Measurements from ENCODE around the gene AGBL5.
A peak's percentile ranks its signal among the peaks of the same experiment; 100 is the strongest.

The AGBL5 gene

DNA sequence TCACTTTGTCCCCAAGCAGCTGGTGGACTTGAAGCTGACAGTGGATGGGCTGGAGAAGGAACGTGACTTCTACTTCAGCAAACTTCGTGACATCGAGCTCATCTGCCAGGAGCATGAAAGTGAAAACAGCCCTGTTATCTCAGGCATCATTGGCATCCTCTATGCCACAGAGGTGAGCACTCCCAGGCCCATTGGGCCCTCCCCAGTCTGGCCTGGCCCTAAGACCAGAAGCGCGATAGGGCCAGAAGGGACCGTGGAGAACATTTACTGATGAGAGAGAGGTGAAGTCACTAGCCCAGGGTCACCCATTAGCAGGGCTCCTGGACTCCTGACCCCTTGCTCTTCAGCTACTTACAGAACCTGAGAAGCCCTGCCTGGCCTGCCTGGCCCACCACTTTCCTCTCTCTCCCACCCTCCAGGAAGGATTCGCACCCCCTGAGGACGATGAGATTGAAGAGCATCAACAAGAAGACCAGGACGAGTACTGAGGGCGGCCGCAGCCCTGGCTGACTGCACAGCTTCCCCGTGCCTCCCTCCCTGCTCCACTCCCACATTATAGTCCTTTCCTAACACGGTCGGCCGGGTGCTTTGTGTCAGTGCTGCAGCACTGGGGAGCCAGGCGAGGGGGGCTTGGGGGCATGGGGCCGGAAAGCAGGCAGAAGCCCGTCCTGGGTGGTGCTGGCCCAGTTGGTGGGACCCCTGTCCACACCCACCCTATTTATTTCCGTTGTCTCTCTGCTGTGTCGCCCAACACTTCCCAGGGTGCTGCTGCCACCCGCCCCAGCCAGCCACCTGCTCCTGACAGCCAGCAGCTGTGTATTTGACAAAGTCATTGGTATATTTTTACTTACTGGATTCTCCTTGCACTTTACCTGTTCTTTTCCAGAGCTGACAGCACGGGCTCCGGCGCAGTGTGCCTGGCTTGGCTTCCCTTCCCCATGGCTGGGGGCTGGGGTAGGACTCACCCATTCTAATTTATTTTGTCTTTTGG is 25.3 kb upstream of the AGBL5 start:
- H3K27me3 ChIP-seq (ENCODE audit: control insufficient read depth in 1 of 2, insufficient read depth in 2 of 2, low read length in 2 of 2) = no peaks in the 10 kb centered on the region
- no peaks in the 10 kb centered on the region for H3K9me3 ChIP-seq (ENCODE audit: low read length)
- H3K4me1 ChIP-seq (ENCODE audit: insufficient read depth, low read length) = no peaks in the 10 kb centered on the region
- no peak overlapping the region for H3K27ac ChIP-seq (ENCODE audit: low read depth, low read length)
- H3K36me3 ChIP-seq (ENCODE audit: insufficient read depth, low read length) = peaks cover 31% of the 10 kb centered on the region
- no peak overlapping the region for H3K9ac ChIP-seq (ENCODE audit: low read length)
- no peak overlapping the region for H3K4me3 ChIP-seq (ENCODE audit: low read depth in 1 of 2, low read length in 2 of 2)

GRCh38 chr2:27027211-27027651 is 24.2 kb upstream of the AGBL5 start:
- Histone ChIP-seq H3K9ac (ENCODE audit: low read length) (no peak overlapping the region), H3K9me3 (ENCODE audit: low read length) (no peaks in the 10 kb centered on the region), H3K36me3 (ENCODE audit: insufficient read depth, low read length) (peaks cover 29% of the 10 kb centered on the region), H3K4me1 (ENCODE audit: insufficient read depth, low read length) (no peaks in the 10 kb centered on the region), H3K27me3 (ENCODE audit: control insufficient read depth in 1 of 2, insufficient read depth in 2 of 2, low read length in 2 of 2) (no peaks in the 10 kb centered on the region), H3K27ac (ENCODE audit: low read depth, low read length) (no peak overlapping the region), H3K4me3 (ENCODE audit: low read depth in 1 of 2, low read length in 2 of 2) (no peak overlapping the region)

GRCh38 chr2:27029051-27029450 is 22.4 kb upstream of the AGBL5 start:
- Histone ChIP-seq H3K27ac (ENCODE audit: low read depth, low read length) (no peak overlapping the region), H3K9me3 (ENCODE audit: low read length) (no peaks in the 10 kb centered on the region), H3K4me3 (ENCODE audit: low read depth in 1 of 2, low read length in 2 of 2) (no peak overlapping the region), H3K4me1 (ENCODE audit: insufficient read depth, low read length) (peaks cover 9% of the 10 kb centered on the region), H3K27me3 (ENCODE audit: control insufficient read depth in 1 of 2, insufficient read depth in 2 of 2, low read length in 2 of 2) (no peaks in the 10 kb centered on the region), H3K9ac (ENCODE audit: low read length) (no peak overlapping the region), H3K36me3 (ENCODE audit: insufficient read depth, low read length) (peaks cover 14% of the 10 kb centered on the region)

DNA sequence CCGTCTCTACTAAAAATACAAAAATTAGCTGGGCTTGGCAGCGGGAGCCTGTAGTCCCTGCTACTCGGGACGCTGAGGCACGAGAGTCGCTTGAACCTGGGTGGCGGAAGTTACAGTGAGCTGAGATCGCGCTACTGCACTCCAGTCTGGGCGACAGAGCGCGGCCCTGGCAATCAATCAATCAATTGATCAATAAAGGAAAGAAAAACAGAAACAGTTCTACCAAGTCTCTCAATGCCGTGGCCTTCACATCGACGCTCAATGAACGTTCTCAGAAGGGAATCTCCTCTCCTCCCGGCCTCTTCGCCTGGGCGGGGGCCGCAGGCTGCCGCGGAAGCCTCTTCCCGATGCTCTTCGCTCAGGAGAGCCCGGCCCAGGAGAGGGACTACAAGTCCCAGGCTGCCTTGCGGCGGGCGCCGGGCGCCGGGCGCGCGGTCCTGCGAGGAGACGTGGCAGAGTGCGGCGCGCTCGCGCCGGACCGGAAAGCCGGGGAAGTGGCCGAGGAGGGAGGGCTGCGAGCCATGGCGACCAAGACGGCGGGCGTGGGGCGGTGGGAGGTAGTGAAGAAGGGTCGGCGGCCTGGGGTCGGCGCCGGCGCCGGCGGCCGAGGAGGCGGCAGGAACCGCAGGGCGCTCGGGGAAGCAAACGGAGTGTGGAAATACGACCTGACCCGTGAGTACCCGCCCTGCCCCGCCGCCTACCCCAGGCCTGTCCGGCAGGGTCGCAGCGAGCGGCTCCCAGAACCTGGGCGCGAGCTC is 18.8 kb upstream of the AGBL5 start, which contains the start of gene TMEM214:
TMEM214 (plus strand) TSS at position 471 of the 758 bp plus-strand sequence; CDS start at position 522, 51 bp downstream.
- peaks cover 29% of the 10 kb centered on the region for H3K36me3 ChIP-seq (ENCODE audit: insufficient read depth, low read length)
- peak within 1 kb of the TSS; percentile 97 for H3K9ac ChIP-seq (ENCODE audit: low read length)
- no peaks in the 10 kb centered on the region for H3K27me3 ChIP-seq (ENCODE audit: control insufficient read depth in 1 of 2, insufficient read depth in 2 of 2, low read length in 2 of 2)
- no peaks in the 10 kb centered on the region for H3K9me3 ChIP-seq (ENCODE audit: low read length)
- peak within 1 kb of the TSS; percentile 90 to 93 for H3K4me3 ChIP-seq (ENCODE audit: low read depth in 1 of 2, low read length in 2 of 2)
- peaks cover 21% of the 10 kb centered on the region for H3K4me1 ChIP-seq (ENCODE audit: insufficient read depth, low read length)
- H3K27ac ChIP-seq (ENCODE audit: low read depth, low read length) = peak within 1 kb of the TSS; percentile 84

DNA sequence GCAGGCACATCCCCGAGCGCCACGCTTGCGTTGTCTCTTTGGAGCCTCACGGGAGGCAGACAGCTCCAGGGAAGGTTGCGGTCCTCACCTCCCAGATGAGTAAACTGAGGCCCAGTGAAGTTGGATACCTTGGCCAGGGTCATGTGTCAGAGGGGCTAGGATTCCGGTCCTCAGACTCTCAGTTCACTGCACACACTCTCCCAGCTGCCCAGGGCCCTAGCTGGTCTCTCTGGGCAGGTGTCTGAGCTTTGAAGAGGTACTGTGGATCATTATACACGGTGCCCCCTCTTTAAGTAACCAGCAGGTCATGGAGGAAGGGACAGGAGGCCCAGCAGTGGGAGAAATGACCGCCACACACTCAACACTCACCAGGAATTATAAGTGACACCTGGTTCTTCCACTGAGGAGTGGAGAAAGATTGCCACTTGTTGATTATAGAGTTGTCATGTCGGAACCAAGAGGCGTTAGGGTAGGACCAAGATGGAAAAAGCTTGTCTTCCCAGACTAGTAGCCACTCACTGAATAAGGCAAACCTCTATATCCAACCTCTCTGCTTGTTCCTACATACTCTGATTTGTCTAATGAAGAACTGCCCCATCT is 18.1 kb upstream of the AGBL5 start:
- Histone ChIP-seq H3K9ac (ENCODE audit: low read length) (peak overlapping the region; percentile 97), H3K27me3 (ENCODE audit: control insufficient read depth in 1 of 2, insufficient read depth in 2 of 2, low read length in 2 of 2) (no peaks in the 10 kb centered on the region), H3K36me3 (ENCODE audit: insufficient read depth, low read length) (peaks cover 36% of the 10 kb centered on the region), H3K4me3 (ENCODE audit: low read depth in 1 of 2, low read length in 2 of 2) (peak overlapping the region; percentile 90 to 93), H3K4me1 (ENCODE audit: insufficient read depth, low read length) (peaks cover 21% of the 10 kb centered on the region), H3K9me3 (ENCODE audit: low read length) (no peaks in the 10 kb centered on the region), H3K27ac (ENCODE audit: low read depth, low read length) (peak overlapping the region; percentile 84)

DNA sequence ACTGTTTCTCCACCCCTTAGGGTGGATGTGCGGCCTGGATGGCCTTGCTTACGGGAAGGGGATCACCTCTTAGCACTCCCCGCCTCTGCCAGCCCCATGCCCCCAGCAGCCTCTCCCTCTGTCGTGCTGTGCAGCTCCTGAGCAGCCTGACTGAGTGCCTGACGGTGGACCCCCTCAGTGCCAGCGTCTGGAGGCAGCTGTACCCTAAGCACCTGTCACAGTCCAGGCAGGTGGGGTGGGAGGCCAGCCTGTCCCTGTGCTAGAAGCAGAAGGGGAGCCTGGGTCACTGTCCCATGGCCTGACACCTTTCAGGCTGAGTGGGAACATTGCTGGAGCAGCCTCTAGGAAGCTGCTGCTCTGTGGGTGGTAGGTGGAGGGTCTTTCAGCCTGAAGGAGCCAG is 13.5 kb upstream of the AGBL5 start:
- Histone ChIP-seq H3K9ac (ENCODE audit: low read length) (no peak overlapping the region), H3K27ac (ENCODE audit: low read depth, low read length) (no peak overlapping the region), H3K27me3 (ENCODE audit: control insufficient read depth in 1 of 2, insufficient read depth in 2 of 2, low read length in 2 of 2) (no peaks in the 10 kb centered on the region), H3K4me3 (ENCODE audit: low read depth in 1 of 2, low read length in 2 of 2) (no peak overlapping the region), H3K4me1 (ENCODE audit: insufficient read depth, low read length) (peaks cover 33% of the 10 kb centered on the region), H3K9me3 (ENCODE audit: low read length) (no peaks in the 10 kb centered on the region), H3K36me3 (ENCODE audit: insufficient read depth, low read length) (peaks cover 67% of the 10 kb centered on the region)

- Histone ChIP-seq H3K4me1 (ENCODE audit: insufficient read depth, low read length) (peaks cover 27% of the 10 kb centered on the region), H3K4me3 (ENCODE audit: low read depth in 1 of 2, low read length in 2 of 2) (no peak overlapping the region), H3K9ac (ENCODE audit: low read length) (no peak overlapping the region), H3K9me3 (ENCODE audit: low read length) (no peaks in the 10 kb centered on the region), H3K27ac (ENCODE audit: low read depth, low read length) (no peak overlapping the region), H3K36me3 (ENCODE audit: insufficient read depth, low read length) (peaks cover 67% of the 10 kb centered on the region), H3K27me3 (ENCODE audit: control insufficient read depth in 1 of 2, insufficient read depth in 2 of 2, low read length in 2 of 2) (no peaks in the 10 kb centered on the region)
Measured at GRCh38 chr2:27038631-27039339, 12.7 kb upstream of the AGBL5 start.

DNA sequence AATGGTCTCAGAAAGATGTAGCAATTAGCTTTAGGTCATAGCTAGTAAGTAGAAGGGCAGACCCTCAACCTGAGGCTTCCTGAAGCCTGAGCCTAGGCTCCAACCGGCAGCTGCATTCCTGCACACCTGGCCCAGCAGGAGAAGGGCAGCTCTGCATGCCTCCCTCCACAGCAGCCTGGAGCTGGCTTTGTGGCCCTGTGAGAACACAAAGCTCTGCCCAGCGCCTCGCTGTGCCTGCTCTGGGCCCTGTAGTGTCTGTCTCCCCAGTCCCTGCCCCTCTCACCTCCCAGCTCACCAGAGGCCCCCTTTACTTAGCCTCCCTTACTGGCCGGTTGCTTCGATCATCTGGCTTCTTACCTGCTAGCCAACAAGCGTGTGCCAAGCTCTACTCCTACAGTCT is 12.0 kb upstream of the AGBL5 start:
- Histone ChIP-seq H3K27ac (ENCODE audit: low read depth, low read length) (no peak overlapping the region), H3K4me1 (ENCODE audit: insufficient read depth, low read length) (peaks cover 20% of the 10 kb centered on the region), H3K9me3 (ENCODE audit: low read length) (no peaks in the 10 kb centered on the region), H3K4me3 (ENCODE audit: low read depth in 1 of 2, low read length in 2 of 2) (no peak overlapping the region), H3K9ac (ENCODE audit: low read length) (no peak overlapping the region), H3K36me3 (ENCODE audit: insufficient read depth, low read length) (peaks cover 67% of the 10 kb centered on the region), H3K27me3 (ENCODE audit: control insufficient read depth in 1 of 2, insufficient read depth in 2 of 2, low read length in 2 of 2) (no peaks in the 10 kb centered on the region)

DNA sequence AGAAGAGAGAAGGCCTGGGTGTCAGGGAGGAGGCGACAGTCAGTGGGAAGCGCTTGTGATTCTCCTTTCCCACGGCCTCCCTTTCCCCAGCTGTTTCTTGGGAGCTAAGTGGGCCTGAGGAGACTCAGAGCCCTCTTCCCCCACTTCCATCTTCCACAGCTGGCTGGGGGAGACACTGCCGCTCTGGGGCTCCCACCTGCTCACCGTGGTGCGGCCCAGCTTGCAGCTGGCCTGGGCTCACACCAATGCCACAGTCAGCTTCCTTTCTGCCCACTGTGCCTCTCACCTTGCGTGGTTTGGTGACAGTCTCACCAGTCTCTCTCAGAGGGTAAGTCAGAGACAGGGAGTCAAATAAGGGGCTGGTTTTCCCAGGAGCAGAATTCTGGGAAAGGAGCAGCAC is 11.6 kb upstream of the AGBL5 start:
- Histone ChIP-seq H3K27me3 (ENCODE audit: control insufficient read depth in 1 of 2, insufficient read depth in 2 of 2, low read length in 2 of 2) (no peaks in the 10 kb centered on the region), H3K4me3 (ENCODE audit: low read depth in 1 of 2, low read length in 2 of 2) (no peak overlapping the region), H3K9ac (ENCODE audit: low read length) (no peak overlapping the region), H3K36me3 (ENCODE audit: insufficient read depth, low read length) (peaks cover 67% of the 10 kb centered on the region), H3K27ac (ENCODE audit: low read depth, low read length) (no peak overlapping the region), H3K4me1 (ENCODE audit: insufficient read depth, low read length) (peaks cover 16% of the 10 kb centered on the region), H3K9me3 (ENCODE audit: low read length) (no peaks in the 10 kb centered on the region)

DNA sequence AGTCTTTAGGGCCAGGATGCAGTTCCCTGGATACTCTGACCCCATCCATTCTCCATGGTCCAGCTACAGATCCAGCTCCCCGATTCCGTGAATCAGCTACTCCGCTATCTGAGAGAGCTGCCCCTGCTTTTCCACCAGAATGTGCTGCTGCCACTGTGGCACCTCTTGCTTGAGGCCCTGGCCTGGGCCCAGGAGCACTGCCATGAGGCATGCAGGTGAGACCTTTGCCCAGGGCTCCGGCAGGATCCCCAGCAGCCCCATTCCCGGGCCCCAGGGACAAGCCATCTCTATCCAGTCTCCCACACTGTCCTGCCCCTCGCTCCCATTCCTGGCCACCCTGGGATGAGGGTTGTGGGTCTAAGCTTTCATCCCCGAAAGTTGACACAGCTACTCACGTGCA is 11.2 kb upstream of the AGBL5 start:
- Histone ChIP-seq H3K36me3 (ENCODE audit: insufficient read depth, low read length) (peaks cover 62% of the 10 kb centered on the region), H3K9me3 (ENCODE audit: low read length) (no peaks in the 10 kb centered on the region), H3K27ac (ENCODE audit: low read depth, low read length) (no peak overlapping the region), H3K27me3 (ENCODE audit: control insufficient read depth in 1 of 2, insufficient read depth in 2 of 2, low read length in 2 of 2) (no peaks in the 10 kb centered on the region), H3K9ac (ENCODE audit: low read length) (no peak overlapping the region), H3K4me3 (ENCODE audit: low read depth in 1 of 2, low read length in 2 of 2) (no peak overlapping the region), H3K4me1 (ENCODE audit: insufficient read depth, low read length) (peaks cover 12% of the 10 kb centered on the region)

All from muscle layer of colon (tissue), 2 donors.